Measurements from ENCODE around the gene MMADHC. TPM values are rescaled to one million over a fixed set of nuclear protein-coding genes. Genes with fewer than 3 reads are reported as not detected.

Gene MMADHC
- total RNA-seq, 1 donor from 2014 or later = 69.6 TPM

GRCh38 chr2:149525323-149525722 is 62.3 kb downstream of the MMADHC start:
- Mint-ChIP-seq H3K27me3 (peaks cover 23% of the 10 kb centered on the region), H3K4me3 (no peak overlapping the region), H3K4me1 (no peaks in the 10 kb centered on the region), H3K27ac (no peak overlapping the region), H3K36me3 (ENCODE audit: low read depth) (no peaks in the 10 kb centered on the region), H3K9me3 (peaks cover 6% of the 10 kb centered on the region)
- intact Hi-C loops (cut with micrococcal nuclease) = no loop called here
- DNase-seq (no peak), ATAC-seq (ENCODE audit: low read depth) (no peak)
- CTCF ChIA-PET = no interaction called here
- POLR2A ChIA-PET = no interaction called here
- TF ChIP-seq, protein P1, sequence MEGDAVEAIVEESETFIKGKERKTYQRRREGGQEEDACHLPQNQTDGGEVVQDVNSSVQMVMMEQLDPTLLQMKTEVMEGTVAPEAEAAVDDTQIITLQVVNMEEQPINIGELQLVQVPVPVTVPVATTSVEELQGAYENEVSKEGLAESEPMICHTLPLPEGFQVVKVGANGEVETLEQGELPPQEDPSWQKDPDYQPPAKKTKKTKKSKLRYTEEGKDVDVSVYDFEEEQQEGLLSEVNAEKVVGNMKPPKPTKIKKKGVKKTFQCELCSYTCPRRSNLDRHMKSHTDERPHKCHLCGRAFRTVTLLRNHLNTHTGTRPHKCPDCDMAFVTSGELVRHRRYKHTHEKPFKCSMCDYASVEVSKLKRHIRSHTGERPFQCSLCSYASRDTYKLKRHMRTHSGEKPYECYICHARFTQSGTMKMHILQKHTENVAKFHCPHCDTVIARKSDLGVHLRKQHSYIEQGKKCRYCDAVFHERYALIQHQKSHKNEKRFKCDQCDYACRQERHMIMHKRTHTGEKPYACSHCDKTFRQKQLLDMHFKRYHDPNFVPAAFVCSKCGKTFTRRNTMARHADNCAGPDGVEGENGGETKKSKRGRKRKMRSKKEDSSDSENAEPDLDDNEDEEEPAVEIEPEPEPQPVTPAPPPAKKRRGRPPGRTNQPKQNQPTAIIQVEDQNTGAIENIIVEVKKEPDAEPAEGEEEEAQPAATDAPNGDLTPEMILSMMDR (IDR thresholded peaks at IDR 0.05) = no peak
